Bronchial epithelial cell (primary cell): ENCODE results near the gene TMEM254. TPM values are rescaled to one million over a fixed set of nuclear protein-coding genes. Genes with fewer than 3 reads are reported as not detected.
"Not testable (repeated sequence)": the region's sequence is repeated elsewhere in the genome, so short reads cannot be mapped to it uniquely, and the experiment has no call there.

Source experiments
- DNase-seq: peaks from one replicate; pipeline ENCODE4 v3.0.0-alpha.2; 2010; ENCODE audit warnings: low read depth
- FAIRE-seq: peaks from 2 replicates; lab custom pipeline; 2011; peaks lifted over from hg19 to GRCh38; lab: Jason Lieb, UNC
- H3K27me3 ChIP-seq: 2 replicates; pipeline ENCODE4 v1.5.1; 2011; ENCODE audit warnings: low read length; ENCODE audit not compliant: control insufficient read depth, insufficient read depth
- H3K36me3 ChIP-seq: 2 replicates; pipeline ENCODE4 v1.5.1; 2011; ENCODE audit warnings: low read length; ENCODE audit not compliant: control insufficient read depth, insufficient read depth
- H3K4me3 ChIP-seq: 2 replicates; pipeline ENCODE4 v1.5.1; 2011; ENCODE audit warnings: mild to moderate bottlenecking, low read depth, low read length, control low read depth
- total RNA-seq: library from RNA; depleted of rRNA; stranded (reverse); fragments of >200 nt; gene quantifications from 2 replicates; pipeline ENCODE4 v1.2.1, GENCODE V29; 2014
- TF ChIP-seq, protein P1 (sequence below): IDR thresholded peaks from 2 replicates; pipeline ENCODE4 v1.5.1; 2011; ENCODE audit warnings: mild to moderate bottlenecking, moderate library complexity, low read length, control low read depth, inconsistent platforms; ENCODE audit not compliant: insufficient read depth, severe bottlenecking

TMEM254 gene, protein sequence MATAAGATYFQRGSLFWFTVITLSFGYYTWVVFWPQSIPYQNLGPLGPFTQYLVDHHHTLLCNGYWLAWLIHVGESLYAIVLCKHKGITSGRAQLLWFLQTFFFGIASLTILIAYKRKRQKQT
- total RNA-seq, result 7.1 and 21.1 TPM in 2 replicates

DNA sequence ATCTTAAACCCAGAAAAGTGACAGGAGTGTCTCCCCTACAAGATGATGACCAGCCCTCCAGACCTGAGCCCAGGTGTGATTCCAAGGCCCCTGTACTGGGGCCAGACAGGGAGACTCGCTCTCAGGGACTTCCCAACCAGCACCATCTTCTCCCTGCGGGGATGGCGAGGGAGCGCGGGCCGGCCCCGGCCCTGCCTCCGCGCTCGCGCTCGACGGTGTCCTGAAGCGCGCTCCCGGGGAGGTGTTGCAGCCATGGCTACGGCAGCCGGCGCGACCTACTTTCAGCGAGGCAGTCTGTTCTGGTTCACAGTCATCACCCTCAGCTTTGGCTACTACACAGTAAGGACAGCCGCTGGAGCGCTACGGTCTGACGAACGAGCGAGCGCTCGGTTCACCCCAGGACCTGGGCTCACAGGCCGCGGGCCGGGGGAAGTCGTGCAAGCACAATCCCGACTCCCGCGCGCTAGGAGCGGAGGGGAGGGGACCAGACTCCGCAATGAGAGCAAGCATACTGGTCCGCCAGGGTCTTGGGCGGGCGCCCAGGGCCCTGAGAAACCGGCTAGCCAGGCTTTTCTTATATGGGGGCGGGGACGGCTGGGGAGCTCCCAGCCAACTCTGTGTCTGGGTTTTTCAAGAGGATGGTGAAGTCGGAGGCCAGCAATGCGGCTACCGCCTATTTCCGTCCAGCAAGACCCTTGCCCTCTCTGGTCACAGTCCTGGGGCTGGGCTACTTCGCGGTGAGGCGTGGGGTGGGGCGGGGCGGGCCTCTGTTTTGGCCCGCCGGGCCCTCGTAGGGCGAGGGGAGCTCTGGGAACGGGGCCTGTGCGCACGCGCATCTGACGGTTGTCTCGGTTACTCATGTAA, at the start of gene TMEM254:
TSS of gene TMEM254 (plus strand) at position 218 of the 864 bp plus-strand sequence. CDS start at position 253, 35 bp downstream.
- peaks cover 3% of the 10 kb centered on the region for H3K36me3 ChIP-seq
- TF ChIP-seq, protein P1, sequence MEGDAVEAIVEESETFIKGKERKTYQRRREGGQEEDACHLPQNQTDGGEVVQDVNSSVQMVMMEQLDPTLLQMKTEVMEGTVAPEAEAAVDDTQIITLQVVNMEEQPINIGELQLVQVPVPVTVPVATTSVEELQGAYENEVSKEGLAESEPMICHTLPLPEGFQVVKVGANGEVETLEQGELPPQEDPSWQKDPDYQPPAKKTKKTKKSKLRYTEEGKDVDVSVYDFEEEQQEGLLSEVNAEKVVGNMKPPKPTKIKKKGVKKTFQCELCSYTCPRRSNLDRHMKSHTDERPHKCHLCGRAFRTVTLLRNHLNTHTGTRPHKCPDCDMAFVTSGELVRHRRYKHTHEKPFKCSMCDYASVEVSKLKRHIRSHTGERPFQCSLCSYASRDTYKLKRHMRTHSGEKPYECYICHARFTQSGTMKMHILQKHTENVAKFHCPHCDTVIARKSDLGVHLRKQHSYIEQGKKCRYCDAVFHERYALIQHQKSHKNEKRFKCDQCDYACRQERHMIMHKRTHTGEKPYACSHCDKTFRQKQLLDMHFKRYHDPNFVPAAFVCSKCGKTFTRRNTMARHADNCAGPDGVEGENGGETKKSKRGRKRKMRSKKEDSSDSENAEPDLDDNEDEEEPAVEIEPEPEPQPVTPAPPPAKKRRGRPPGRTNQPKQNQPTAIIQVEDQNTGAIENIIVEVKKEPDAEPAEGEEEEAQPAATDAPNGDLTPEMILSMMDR, result no peak
- H3K4me3 ChIP-seq, result peak within 1 kb of the TSS; percentile 71
- no peak for FAIRE-seq
- H3K27me3 ChIP-seq, result no peaks in the 10 kb centered on the region
- peak; percentile 71 for DNase-seq

DNA sequence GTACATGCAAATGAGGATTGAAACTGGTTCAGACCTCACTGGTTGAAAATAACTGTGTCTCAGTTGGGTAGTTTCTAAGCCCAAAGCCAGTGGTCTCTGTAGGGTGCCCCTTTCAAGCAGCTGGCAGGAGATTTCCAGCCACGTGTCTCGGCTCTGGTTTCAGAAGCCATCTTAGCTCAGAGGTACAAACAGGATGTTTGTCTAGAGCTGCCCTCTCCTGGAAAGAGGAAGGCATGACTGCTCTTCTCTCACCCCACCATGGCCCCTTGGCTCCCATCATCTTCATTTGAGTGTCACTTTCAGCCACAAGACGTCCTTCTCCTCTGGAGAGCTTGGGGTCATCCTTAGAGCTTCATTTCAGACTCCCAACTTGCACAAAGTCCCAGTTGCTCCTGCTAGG, 49.3 kb upstream of the TMEM254 start:
- DNase-seq, result peak; percentile 48
- TF ChIP-seq, protein P1, result peak; percentile 59
- not testable (repeated sequence) for H3K36me3 ChIP-seq, FAIRE-seq, H3K4me3 ChIP-seq, H3K27me3 ChIP-seq

DNA sequence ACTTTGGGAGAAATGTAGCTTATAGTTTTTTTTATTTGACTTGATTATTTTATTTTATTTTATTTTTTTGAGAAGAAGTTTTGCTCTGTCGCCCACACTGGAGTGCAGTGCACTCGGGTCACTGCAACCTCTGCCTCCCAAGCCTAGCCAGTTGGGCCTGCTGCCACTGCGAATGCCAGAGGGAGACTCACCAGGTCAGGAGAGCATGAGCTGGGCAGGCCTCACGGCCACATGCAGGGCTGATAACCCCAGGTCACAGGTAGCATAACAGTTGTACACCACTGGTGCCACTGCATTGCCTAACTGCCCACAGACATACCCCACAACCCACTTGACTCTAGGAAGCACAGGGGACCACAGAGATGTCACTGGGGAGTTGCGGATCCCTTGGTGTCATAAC, 48.6 kb upstream of the TMEM254 start:
- not testable (repeated sequence) for DNase-seq, H3K27me3 ChIP-seq, H3K36me3 ChIP-seq, H3K4me3 ChIP-seq, FAIRE-seq

DNA sequence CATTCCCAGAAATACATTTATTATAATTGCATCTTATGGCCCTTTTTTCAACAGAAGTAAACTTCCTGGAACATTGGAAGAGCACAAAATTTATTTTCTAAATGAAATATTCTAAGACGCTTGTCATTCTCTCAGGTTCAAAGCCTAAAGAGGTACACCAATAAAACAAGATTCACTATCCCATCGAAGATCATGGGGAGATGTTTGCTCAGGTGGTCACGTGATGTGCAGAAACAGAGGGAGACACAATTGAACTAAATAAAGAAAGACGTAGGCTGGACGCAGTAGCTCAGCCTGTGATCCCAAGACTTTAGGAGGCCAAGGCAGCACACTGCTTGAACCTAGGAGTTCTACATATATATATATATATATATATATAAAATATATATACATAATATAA, 46.0 kb upstream of the TMEM254 start:
- DNase-seq (no peak), FAIRE-seq (no peak)
- TF ChIP-seq, protein P1, result no peak
- Histone ChIP-seq H3K4me3 (no peak overlapping the region), H3K36me3 (no peaks in the 10 kb centered on the region), H3K27me3 (no peaks in the 10 kb centered on the region)

DNA sequence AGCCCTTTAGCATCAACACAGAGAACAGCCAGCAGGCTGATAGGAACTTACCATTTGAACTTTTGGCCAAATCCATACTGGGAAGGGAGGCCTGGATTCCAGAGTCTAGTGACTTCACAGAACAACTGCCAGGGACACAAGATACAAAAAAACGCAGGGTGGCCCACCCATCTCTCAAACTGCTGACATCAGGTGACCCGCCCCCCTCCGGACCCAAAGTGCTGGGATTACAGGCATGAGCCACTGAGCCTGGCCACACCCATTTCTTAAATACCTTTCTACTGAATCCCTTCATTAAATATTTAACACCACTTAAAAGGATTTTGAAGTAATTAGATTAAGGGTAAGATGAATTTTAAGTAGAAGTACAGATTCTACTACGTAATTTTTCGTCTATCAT, 43.7 kb upstream of the TMEM254 start:
- FAIRE-seq, DNase-seq, H3K4me3 ChIP-seq, H3K36me3 ChIP-seq, H3K27me3 ChIP-seq: not testable (repeated sequence)

DNA sequence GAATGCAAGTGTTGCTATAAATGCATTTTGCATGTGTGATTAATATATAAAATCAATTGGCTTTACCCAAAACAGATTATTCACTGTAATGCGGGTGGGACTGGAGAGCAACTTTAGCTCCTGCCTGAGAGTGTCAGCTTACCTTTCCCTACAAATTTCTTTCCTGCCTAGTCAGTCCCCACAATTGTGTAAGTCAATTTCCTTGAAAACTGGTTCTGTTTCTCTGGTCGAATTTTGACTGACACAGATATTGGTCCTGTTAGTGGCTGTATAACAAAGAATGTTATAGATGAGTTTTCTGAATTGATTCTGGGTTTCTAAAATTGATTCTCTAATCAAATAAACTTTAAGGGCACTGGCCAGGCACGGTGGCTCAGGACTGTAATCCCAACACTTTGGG, 43.0 kb upstream of the TMEM254 start:
- DNase-seq, result peak; percentile 24
- not testable (repeated sequence) for H3K36me3 ChIP-seq, H3K4me3 ChIP-seq, H3K27me3 ChIP-seq, FAIRE-seq

DNA sequence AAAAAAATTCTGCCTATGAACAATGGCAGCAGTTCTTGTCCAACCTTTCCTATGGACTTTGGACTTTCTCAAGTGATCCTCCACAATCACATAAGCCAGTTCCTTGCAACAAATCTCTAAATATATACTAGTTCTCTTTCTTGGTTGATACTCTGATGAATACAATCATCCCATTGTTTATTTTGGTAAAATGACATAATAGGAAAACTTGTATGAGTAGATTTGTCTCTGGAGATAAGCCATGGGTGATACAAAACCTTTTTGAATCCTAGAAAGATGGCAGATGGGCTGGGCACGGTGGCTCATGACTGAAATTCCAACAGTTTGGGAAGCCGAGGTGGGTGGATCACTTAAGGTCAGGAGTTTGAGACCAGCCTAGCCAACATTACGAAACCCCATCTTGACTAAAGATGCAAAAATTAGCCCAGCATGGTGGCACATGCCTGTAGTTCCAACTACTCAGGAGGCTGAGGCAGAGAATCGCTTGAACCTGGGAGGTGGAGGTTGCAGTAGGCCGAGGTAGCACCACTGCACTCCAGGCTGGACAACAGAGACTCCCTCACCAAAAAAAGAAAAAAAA, 41.5 kb upstream of the TMEM254 start:
- not testable (repeated sequence) for FAIRE-seq, H3K4me3 ChIP-seq, DNase-seq, H3K27me3 ChIP-seq, H3K36me3 ChIP-seq

DNA sequence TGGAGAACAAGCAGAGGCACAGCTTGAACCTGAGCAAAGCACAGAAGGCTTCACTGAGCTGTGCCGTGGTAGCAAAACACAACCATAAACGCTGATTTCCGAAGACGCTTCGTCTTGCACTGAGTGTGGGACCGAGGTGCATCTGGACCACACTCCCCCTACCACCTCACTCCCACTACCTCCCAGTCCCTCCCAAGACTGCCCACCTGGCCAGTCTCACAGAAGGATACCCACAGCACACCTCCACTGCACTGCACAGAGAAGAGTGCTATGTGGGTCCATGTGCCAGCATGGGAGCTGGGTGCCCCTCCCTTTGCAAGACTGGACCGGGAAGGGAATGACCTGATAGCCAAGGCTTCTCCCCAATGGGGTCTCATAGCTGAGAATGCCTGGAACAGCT, 40.2 kb upstream of the TMEM254 start:
- H3K36me3 ChIP-seq, DNase-seq, H3K4me3 ChIP-seq, H3K27me3 ChIP-seq: not testable (repeated sequence)
- FAIRE-seq, result peak; percentile 79
